D721Med (cell line): Measurements from ENCODE around the gene ATP2B2.

Experiments
- DNase-seq: peaks from one replicate; pipeline ENCODE4 v3.0.0; 2011; ENCODE audit warnings: low spot score; ENCODE audit not compliant: insufficient read length
- FAIRE-seq: peaks from 2 replicates; lab custom pipeline; 2011; peaks lifted over from hg19 to GRCh38; lab: Jason Lieb, UNC
- CTCF ChIP-seq: IDR thresholded peaks from 2 replicates; pipeline ENCODE4 v1.5.1; 2012; ENCODE audit warnings: mild to moderate bottlenecking, control low read depth; ENCODE audit not compliant: insufficient read depth; ENCODE audit errors: missing control alignments

The ATP2B2 gene

DNA sequence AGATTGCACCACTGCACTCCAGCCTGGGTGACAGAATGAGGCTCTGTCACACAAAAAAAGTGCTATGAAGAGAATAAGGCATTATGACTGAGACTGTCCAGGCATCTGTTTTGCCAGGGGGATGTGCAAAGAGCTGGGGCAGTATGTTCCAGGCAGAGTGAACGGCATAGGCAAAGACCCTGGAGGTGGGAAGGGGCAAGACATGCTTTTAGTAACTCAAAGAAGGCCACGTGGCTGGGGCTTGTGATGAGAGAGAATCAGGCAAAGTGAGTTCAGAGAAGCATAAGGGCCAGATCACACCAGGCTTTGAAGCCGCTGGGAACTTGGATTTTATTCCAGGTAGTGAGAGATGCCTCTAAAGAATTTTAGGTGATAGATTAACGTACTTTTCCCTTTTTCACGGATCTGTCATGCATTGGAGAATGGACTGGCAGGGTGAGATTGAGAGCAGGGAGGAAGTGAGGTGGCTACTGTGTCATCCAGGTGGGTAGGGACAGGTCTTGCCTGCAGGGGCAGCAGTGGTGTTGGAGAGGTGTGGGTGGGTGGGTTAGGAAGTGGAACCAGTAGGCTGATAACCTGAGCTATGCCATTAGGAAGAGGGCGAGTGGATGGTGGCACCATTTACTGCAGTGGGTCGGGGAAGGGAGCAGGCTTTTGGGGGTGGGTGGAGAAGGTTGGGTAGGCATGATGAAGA, 31.7 kb downstream of the ATP2B2 start:
- TF ChIP-seq CTCF: no peak
- DNase-seq (no peak), FAIRE-seq (no peak)

- TF ChIP-seq CTCF: no peak
- no peak for FAIRE-seq
- DNase-seq: no peak
Observed at GRCh38 chr3:10472877-10473440, 32.4 kb downstream of the ATP2B2 start.

DNA sequence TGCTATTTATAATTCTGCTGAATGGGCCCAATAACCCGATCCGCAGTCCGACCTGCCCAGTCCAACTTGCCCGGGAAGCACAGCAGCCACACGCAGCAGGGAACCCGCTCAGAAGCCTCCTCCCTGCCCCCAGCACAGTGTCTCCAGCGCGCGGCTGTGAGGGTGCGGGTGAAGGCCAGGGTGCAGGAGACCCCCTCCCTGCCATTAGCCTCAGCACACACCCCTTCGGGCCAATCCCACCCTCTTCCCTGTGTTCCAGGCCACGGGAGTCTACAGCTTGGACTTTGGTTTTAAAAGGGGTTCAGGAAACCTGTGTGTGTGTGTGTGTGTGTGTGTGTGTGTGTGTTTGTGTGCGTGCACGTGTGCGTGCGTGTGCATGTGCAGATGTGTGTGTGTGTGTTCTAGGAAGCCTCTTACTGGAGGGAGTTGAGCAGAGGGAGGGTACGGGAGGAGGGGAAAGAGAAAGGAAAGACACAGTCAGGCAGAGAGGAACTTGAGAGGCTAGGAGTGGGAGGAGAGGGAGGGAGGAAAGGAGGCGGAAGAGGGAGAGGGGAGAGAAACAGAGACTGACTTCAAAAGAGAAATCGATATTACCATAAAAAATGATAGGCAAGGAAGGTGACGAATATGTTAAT, 34.2 kb downstream of the ATP2B2 start:
- no peak for DNase-seq
- FAIRE-seq: no peak
- no peak for TF ChIP-seq CTCF

DNA sequence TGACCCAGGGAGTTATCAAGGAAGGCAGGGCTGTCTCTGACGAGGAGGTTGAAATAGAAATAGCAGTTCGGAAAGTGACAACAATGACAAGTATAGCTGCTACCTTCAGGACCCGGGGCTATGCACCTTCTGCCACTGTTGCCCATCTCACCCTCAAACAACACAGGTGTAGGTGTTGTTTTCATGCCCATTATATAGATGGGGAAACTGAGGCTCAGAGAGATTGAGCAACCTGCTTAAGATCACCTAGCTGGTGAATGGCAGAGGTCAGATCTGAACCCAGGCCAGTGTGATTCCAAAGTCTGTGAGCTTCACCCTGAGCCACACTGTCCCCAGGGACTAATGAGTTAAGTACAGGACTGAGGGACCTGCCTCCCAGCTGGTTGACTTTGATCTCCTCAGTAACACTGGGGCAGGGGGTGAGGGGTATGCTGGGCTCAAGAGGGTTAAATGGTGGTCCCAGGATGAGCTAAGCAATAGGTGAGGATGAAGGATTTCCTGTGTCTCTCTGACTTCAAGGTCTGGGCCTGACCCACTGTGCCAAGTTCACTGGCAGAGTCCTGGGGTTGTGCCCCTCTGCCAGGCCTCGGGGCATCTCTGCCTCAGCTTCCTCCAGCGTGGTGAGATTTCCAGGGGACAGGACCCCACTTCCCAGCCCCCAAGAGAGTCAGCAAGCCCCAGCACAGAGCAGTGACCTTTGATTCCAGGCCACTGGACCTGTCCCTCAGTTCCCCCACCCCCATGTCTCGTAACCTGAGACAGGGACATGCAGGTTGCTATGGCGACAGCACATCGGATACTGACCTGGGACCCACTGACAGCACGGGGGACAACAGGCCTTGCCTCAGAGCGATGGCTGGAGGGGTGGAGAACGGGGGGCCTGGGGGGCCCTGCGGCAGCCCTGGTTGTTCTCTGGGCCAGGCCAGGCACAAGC, 35.0 kb downstream of the ATP2B2 start:
- DNase-seq (no peak), FAIRE-seq (no peak)
- TF ChIP-seq CTCF: no peak

- no peak for TF ChIP-seq CTCF
- FAIRE-seq (no peak), DNase-seq (no peak)
Observed at GRCh38 chr3:10469441-10470119, 35.8 kb downstream of the ATP2B2 start.

GRCh38 chr3:10468613-10469354, 36.6 kb downstream of the ATP2B2 start:
- no peak for TF ChIP-seq CTCF
- FAIRE-seq: no peak
- DNase-seq: no peak
